HG03135 (cell line): ENCODE data around the gene ANKRD53.

Experiments
- ATAC-seq: cut with Tn5 transposase; IDR thresholded peaks from one replicate; pipeline ENCODE4 v1.9.1; 2021; ENCODE audit warnings: mild to moderate bottlenecking, moderate library complexity; ENCODE audit not compliant: unreplicated experiment

ANKRD53 gene

GRCh38 chr2:70943205-70943871 lies 35.1 kb upstream of the ANKRD53 start:
- no peak for ATAC-seq

GRCh38 chr2:70944111-70944690 lies 34.2 kb upstream of the ANKRD53 start:
- ATAC-seq: no peak

- no peak for ATAC-seq
Measured at GRCh38 chr2:70946832-70947442, 31.5 kb upstream of the ANKRD53 start.

GRCh38 chr2:70947556-70948184 lies 30.8 kb upstream of the ANKRD53 start:
- no peak for ATAC-seq

- ATAC-seq: peak; percentile 89
Measured at GRCh38 chr2:70948337-70949003, 30.0 kb upstream of the ANKRD53 start.

- ATAC-seq: no peak
Measured at GRCh38 chr2:70949086-70949485, 29.3 kb upstream of the ANKRD53 start.

- ATAC-seq: no peak
Measured at GRCh38 chr2:70954886-70955285, 23.5 kb upstream of the ANKRD53 start.

GRCh38 chr2:70956141-70956540 lies 22.3 kb upstream of the ANKRD53 start:
- no peak for ATAC-seq

- ATAC-seq: no peak
Measured at GRCh38 chr2:70957798-70958197, 20.6 kb upstream of the ANKRD53 start.

GRCh38 chr2:70958759-70959158 lies 19.7 kb upstream of the ANKRD53 start:
- no peak for ATAC-seq

- ATAC-seq: no peak
Measured at GRCh38 chr2:70959271-70959761, 19.1 kb upstream of the ANKRD53 start.

GRCh38 chr2:70959851-70960832 lies 18.3 kb upstream of the ANKRD53 start:
- no peak for ATAC-seq

GRCh38 chr2:70960833-70961647 lies 17.4 kb upstream of the ANKRD53 start:
- no peak for ATAC-seq

- no peak for ATAC-seq
Measured at GRCh38 chr2:70961648-70961994, 16.8 kb upstream of the ANKRD53 start.

- ATAC-seq: no peak
Measured at GRCh38 chr2:70962211-70962884, 16.1 kb upstream of the ANKRD53 start.

- no peak for ATAC-seq
Measured at GRCh38 chr2:70962885-70963878, 15.2 kb upstream of the ANKRD53 start.

GRCh38 chr2:70964133-70964532 lies 14.3 kb upstream of the ANKRD53 start:
- no peak for ATAC-seq
